GM12874 (cell line): ENCODE results near the gene TMEM50B.

ENCODE experiments used
- CTCF ChIP-seq: IDR thresholded peaks from 2 replicates; pipeline ENCODE4 v1.5.1; 2011; ENCODE audit warnings: low read depth, mild to moderate bottlenecking, control low read depth, low read length, moderate library complexity; ENCODE audit not compliant: insufficient read depth

The TMEM50B gene

GRCh38 chr21:33451634-33452071 is 28.1 kb downstream of the TMEM50B start:
- no peak for TF ChIP-seq CTCF

- TF ChIP-seq CTCF = no peak
Measured at GRCh38 chr21:33449616-33450015, 30.2 kb downstream of the TMEM50B start.

GRCh38 chr21:33444499-33444898 is 35.3 kb downstream of the TMEM50B start:
- no peak for TF ChIP-seq CTCF

- no peak for TF ChIP-seq CTCF
Measured at GRCh38 chr21:33443194-33443593, 36.6 kb downstream of the TMEM50B start.

- no peak for TF ChIP-seq CTCF
Measured at GRCh38 chr21:33441489-33442477, 38.0 kb downstream of the TMEM50B start.

- no peak for TF ChIP-seq CTCF
Measured at GRCh38 chr21:33437140-33437539, 42.6 kb downstream of the TMEM50B start.

GRCh38 chr21:33434770-33435360 is 44.9 kb downstream of the TMEM50B start:
- TF ChIP-seq CTCF = no peak
